ENCODE results near the gene ULK4.

DNA sequence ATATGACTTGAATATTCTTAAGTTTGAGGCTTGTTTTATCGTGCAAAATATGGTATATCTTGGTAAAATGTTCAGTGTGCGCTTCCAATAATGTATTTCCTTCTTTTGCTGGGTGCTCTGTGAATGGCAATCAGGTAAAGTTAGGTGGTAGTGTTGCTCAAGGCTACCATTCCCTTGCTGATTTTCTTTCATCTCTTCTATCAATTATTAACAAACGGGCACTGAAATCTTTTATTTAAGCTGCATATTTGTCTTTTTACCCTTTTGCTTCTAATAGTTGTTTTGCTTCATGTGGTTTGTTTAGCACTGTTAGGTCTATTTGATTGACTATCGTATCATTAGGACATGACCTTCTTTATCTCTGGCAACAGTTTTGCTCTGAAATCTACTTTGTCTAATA is 520.3 kb downstream of the ULK4 start:
- TF ChIP-seq POLR2A (IDR thresholded peaks at IDR 0.05), result no peak
- TF ChIP-seq, protein P1, sequence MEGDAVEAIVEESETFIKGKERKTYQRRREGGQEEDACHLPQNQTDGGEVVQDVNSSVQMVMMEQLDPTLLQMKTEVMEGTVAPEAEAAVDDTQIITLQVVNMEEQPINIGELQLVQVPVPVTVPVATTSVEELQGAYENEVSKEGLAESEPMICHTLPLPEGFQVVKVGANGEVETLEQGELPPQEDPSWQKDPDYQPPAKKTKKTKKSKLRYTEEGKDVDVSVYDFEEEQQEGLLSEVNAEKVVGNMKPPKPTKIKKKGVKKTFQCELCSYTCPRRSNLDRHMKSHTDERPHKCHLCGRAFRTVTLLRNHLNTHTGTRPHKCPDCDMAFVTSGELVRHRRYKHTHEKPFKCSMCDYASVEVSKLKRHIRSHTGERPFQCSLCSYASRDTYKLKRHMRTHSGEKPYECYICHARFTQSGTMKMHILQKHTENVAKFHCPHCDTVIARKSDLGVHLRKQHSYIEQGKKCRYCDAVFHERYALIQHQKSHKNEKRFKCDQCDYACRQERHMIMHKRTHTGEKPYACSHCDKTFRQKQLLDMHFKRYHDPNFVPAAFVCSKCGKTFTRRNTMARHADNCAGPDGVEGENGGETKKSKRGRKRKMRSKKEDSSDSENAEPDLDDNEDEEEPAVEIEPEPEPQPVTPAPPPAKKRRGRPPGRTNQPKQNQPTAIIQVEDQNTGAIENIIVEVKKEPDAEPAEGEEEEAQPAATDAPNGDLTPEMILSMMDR (IDR thresholded peaks at IDR 0.05), result no peak

Measured in lower leg skin (tissue), 3 donors.